Adrenal gland (tissue), 5 donors: Measurements from ENCODE around the gene RPL37.

ENCODE experiments used
- CTCF ChIP-seq, 6 experiments: fragments of 450-650 bp in 4 of 6; fragments of 200-600 bp in 2 of 6; sonication (generic) in 1 of 6; IDR thresholded peaks; 1 replicate in 5 of 6; 2 replicates in 1 of 6; pipeline versions ENCODE4 v1.5.1 to v1.8.0; 2016 to 2021; ENCODE audit warnings: antibody characterized with exemption in 6 of 6, mild to moderate bottlenecking in 2 of 6, moderate library complexity in 1 of 6
- POLR2A ChIP-seq, 2 donors: fragments of 450-650 bp; IDR thresholded peaks; one replicate each; pipeline ENCODE4 v1.6.1; 2017; ENCODE audit warnings: antibody characterized with exemption in 2 of 2, mild to moderate bottlenecking in 2 of 2, moderate library complexity in 1 of 2
- donor health status: DM: no; HTN: no; CAD: no.

DNA sequence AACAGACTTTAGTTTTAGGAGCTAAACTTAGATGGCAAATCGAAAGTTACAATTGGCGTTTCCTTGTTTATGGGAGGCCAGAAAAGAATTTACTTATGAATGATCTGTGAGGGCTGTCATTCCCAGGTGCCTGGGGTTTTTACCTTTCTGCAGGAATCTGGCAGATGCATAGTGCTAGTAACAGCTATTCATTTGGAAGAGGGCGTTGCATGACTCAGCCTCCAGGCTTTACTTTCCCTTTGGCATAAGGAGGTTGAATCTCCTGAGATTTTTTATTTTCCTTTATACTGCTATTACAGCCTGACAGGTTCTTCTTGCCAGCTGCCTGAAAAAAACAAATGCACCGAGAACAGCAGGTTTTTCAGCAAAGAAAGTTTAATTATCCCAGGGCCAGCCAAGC lies 36.2 kb upstream of the RPL37 start:
- no peak for TF ChIP-seq CTCF (IDR thresholded peaks at IDR 0.05)
- no peak for TF ChIP-seq POLR2A (IDR thresholded peaks at IDR 0.05)
